ENCODE measurements around the gene MYO1D.
"Not testable (repeated sequence)": the region's sequence is repeated elsewhere in the genome, so short reads cannot be mapped to it uniquely, and the experiment has no call there.

The MYO1D gene

GRCh38 chr17:32672711-32673110, 204.2 kb downstream of the MYO1D start:
- no peak for DNase-seq

- no peak for DNase-seq
These were observed 205.0 kb downstream of the MYO1D start for GRCh38 chr17:32671896-32672295.

- DNase-seq, result no peak
These were observed 211.9 kb downstream of the MYO1D start for GRCh38 chr17:32664936-32665583.

- DNase-seq, result no peak
These were observed 216.4 kb downstream of the MYO1D start for GRCh38 chr17:32660496-32660985.

- DNase-seq, result peak; percentile 49
These were observed 217.5 kb downstream of the MYO1D start for GRCh38 chr17:32659419-32659842.

GRCh38 chr17:32658470-32659418, 218.2 kb downstream of the MYO1D start:
- peak; percentile 8 for DNase-seq

- DNase-seq, result no peak
These were observed 220.0 kb downstream of the MYO1D start for GRCh38 chr17:32656886-32657285.

- DNase-seq, result no peak
These were observed 222.6 kb downstream of the MYO1D start for GRCh38 chr17:32654324-32654723.

GRCh38 chr17:32651084-32651483, 225.8 kb downstream of the MYO1D start:
- DNase-seq, result no peak

- no peak for DNase-seq
These were observed 228.5 kb downstream of the MYO1D start for GRCh38 chr17:32648450-32648849.

GRCh38 chr17:32646941-32647340, 230.0 kb downstream of the MYO1D start:
- no peak for DNase-seq

- DNase-seq, result not testable (repeated sequence)
These were observed 235.4 kb downstream of the MYO1D start for GRCh38 chr17:32641514-32641913.

- no peak for DNase-seq
These were observed 240.2 kb downstream of the MYO1D start for GRCh38 chr17:32636598-32637218.

- DNase-seq, result no peak
These were observed 242.8 kb downstream of the MYO1D start for GRCh38 chr17:32634167-32634566.

GRCh38 chr17:32631341-32632096, 245.4 kb downstream of the MYO1D start:
- no peak for DNase-seq

GRCh38 chr17:32629563-32630190, 247.2 kb downstream of the MYO1D start:
- DNase-seq, result no peak

- no peak for DNase-seq
These were observed 248.5 kb downstream of the MYO1D start for GRCh38 chr17:32628271-32629044.

GRCh38 chr17:32627239-32627996, 249.5 kb downstream of the MYO1D start:
- DNase-seq, result peak; percentile 4

GRCh38 chr17:32626379-32626791, 250.5 kb downstream of the MYO1D start:
- no peak for DNase-seq

GRCh38 chr17:32625971-32626370, 251.0 kb downstream of the MYO1D start:
- DNase-seq, result no peak
